ENCODE data around the gene MOGAT2. TPM values are rescaled to one million over a fixed set of nuclear protein-coding genes. Genes with fewer than 3 reads are reported as not detected.

MOGAT2 gene
- 27.2 and 27.8 TPM in 2 replicates for total RNA-seq (2016; rRNA removed; fragmentation: Illumina TruSeq; extraction: Trizol)
- 4.8 and 5.4 TPM in 2 replicates for total RNA-seq (2016; cell fraction: cytosol; rRNA removed; fragmentation: Illumina TruSeq; extraction: Trizol; ENCODE audit: low read depth)
- total RNA-seq (2016; cell fraction: insoluble cytoplasmic fraction; rRNA removed; fragmentation: Illumina TruSeq; extraction: Trizol), result 22.9 and 26.8 TPM in 2 replicates
- 15.9 and 17.2 TPM in 2 replicates for total RNA-seq (2016; cell fraction: membrane; rRNA removed; fragmentation: Illumina TruSeq; extraction: Trizol)
- total RNA-seq (2016; cell fraction: nucleus; rRNA removed; fragmentation: Illumina TruSeq; extraction: Trizol), result 23.2 and 30.7 TPM in 2 replicates
- polyA plus RNA-seq (2011; rRNA removed), result 27.8 and 30.0 TPM in 2 replicates
- polyA plus RNA-seq (2011; cell fraction: cytosol; rRNA removed), result 25.4 and 28.6 TPM in 2 replicates
- polyA plus RNA-seq (2011; cell fraction: nucleus; rRNA removed), result 30.4 and 30.7 TPM in 2 replicates
- polyA plus RNA-seq (2012), result 9.6 and 16.8 TPM in 2 replicates
- polyA plus RNA-seq (2016; cell fraction: cytosol; fragmentation: Illumina TruSeq; extraction: Trizol; ENCODE audit: low read depth), result 3.9 and 4.1 TPM in 2 replicates
- polyA plus RNA-seq (2016; cell fraction: insoluble cytoplasmic fraction; fragmentation: Illumina TruSeq; extraction: Trizol; ENCODE audit: low read depth), result 23.3 and 25.4 TPM in 2 replicates
- 10.3 and 11.1 TPM in 2 replicates for polyA plus RNA-seq (2016; cell fraction: membrane; fragmentation: Illumina TruSeq; extraction: Trizol; ENCODE audit: low read depth)
- 45.1 and 45.8 TPM in 2 replicates for polyA plus RNA-seq (2016; cell fraction: nucleus; fragmentation: Illumina TruSeq; extraction: Trizol; ENCODE audit: insufficient read depth, low read depth)
- polyA minus RNA-seq (2011; rRNA and poly(A)+ RNA removed; ENCODE audit: low replicate concordance), result 0.12 and 81.9 TPM in 2 replicates
- polyA minus RNA-seq (2011; cell fraction: cytosol; rRNA and poly(A)+ RNA removed), result 16.4 and 16.5 TPM in 2 replicates
- 29.9 and 35.7 TPM in 2 replicates for polyA minus RNA-seq (2011; cell fraction: nucleus; rRNA and poly(A)+ RNA removed)
- Bru-seq, nascent RNA, result percentile 59 among the genes with signal in this experiment
- BruChase-seq, experiment 1, labeled RNA remaining after a 6-hour chase, result percentile 62 among the genes with signal in this experiment
- BruChase-seq, experiment 2, labeled RNA remaining after a 2-hour chase, result percentile 63 among the genes with signal in this experiment
- long read RNA-seq, experiment 1, transcript MOGAT2-204 (1 exons, 1,956 nt), result major isoform, 6 of 11 reads
- long read RNA-seq, experiment 1, partial matches to known transcripts, result 0 of 11 reads
- long read RNA-seq, experiment 1, other reads (novel, unspliced or antisense), result 1 of 11 reads
- long read RNA-seq, experiment 2, transcript MOGAT2-204 (1 exons, 1,956 nt), result minor isoform, 5 of 15 reads
- long read RNA-seq, experiment 2, transcript MOGAT2-203 (5 exons, 3,204 nt), result major isoform, 6 of 15 reads
- long read RNA-seq, experiment 2, partial matches to known transcripts, result 3 of 15 reads
- long read RNA-seq, experiment 2, other reads (novel, unspliced or antisense), result 1 of 15 reads

DNA sequence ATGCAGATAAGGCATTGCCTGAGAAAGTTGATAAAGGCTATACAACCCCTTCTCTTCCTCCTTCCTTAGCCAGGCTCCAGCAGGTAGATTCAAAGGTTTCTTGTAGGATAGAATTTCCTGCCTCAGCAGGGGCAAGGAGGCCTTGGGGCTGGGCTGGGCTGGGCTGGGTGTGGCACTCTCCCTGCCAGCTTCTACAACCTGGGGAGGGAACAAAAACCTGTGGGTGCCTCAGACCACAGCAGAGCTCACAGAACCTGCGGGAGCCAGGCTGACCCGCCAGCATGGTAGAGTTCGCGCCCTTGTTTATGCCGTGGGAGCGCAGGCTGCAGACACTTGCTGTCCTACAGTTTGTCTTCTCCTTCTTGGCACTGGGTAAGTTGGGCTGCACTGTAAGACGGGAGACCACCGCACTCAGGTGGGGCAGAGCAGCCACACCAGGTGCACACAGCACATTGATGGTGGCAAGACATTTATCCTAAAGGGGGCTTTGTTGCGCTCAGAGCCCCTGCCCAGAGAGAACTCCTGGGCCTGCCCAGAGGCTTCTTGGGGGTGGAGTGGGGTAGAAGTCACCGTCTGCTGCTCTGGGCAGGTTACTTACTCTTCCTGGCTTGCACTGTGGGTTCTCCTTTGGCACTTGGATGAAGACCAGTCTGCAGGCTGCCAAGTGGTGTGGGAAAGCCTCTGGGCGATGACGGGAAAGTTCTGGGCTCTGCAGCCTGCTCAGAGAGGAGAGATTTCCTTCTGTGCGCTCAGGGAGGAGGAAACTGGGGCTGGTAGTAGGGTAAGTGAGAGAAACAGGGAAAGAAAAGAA lies at the start of gene MOGAT2:
Gene MOGAT2 (plus strand): TSS at position 231 of the 811 bp plus-strand sequence. CDS start 51 bp downstream, at position 282.
- peaks cover 77% of the 10 kb centered on the region for H3K4me1 ChIP-seq (ENCODE audit: insufficient read depth, low read length)
- H3K9ac ChIP-seq (ENCODE audit: insufficient read depth, low read depth, low read length), result peak within 1 kb of the TSS; percentile 67; the same call in 1 of the 2 replicates
- BruUV-seq (replicated peaks), result no TSS peak
- TF ChIP-seq ZNF260 (CRISPR knock-in tag; IDR thresholded peaks at IDR 0.05; ENCODE audit: borderline replicate concordance, low read depth), result no peak
- peak; percentile 41; the same call in 1 of the 2 replicates for TF ChIP-seq NFKB2 (CRISPR knock-in tag; IDR thresholded peaks at IDR 0.05; ENCODE audit: borderline replicate concordance)
- TF ChIP-seq, protein P1, sequence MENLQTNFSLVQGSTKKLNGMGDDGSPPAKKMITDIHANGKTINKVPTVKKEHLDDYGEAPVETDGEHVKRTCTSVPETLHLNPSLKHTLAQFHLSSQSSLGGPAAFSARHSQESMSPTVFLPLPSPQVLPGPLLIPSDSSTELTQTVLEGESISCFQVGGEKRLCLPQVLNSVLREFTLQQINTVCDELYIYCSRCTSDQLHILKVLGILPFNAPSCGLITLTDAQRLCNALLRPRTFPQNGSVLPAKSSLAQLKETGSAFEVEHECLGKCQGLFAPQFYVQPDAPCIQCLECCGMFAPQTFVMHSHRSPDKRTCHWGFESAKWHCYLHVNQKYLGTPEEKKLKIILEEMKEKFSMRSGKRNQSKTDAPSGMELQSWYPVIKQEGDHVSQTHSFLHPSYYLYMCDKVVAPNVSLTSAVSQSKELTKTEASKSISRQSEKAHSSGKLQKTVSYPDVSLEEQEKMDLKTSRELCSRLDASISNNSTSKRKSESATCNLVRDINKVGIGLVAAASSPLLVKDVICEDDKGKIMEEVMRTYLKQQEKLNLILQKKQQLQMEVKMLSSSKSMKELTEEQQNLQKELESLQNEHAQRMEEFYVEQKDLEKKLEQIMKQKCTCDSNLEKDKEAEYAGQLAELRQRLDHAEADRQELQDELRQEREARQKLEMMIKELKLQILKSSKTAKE (CRISPR knock-in tag; IDR thresholded peaks at IDR 0.05; ENCODE audit: borderline replicate concordance), result no peak
- 0 out of 2 replicates have a peak, but pooled peaks have one; percentile 10 for TF ChIP-seq ZNF83 (CRISPR knock-in tag; IDR thresholded peaks at IDR 0.05; ENCODE audit: borderline replicate concordance)
- TF ChIP-seq, protein P2, sequence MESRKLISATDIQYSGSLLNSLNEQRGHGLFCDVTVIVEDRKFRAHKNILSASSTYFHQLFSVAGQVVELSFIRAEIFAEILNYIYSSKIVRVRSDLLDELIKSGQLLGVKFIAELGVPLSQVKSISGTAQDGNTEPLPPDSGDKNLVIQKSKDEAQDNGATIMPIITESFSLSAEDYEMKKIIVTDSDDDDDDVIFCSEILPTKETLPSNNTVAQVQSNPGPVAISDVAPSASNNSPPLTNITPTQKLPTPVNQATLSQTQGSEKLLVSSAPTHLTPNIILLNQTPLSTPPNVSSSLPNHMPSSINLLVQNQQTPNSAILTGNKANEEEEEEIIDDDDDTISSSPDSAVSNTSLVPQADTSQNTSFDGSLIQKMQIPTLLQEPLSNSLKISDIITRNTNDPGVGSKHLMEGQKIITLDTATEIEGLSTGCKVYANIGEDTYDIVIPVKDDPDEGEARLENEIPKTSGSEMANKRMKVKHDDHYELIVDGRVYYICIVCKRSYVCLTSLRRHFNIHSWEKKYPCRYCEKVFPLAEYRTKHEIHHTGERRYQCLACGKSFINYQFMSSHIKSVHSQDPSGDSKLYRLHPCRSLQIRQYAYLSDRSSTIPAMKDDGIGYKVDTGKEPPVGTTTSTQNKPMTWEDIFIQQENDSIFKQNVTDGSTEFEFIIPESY (CRISPR knock-in tag; IDR thresholded peaks at IDR 0.05), result peak; percentile 44; the same call in 1 of the 2 replicates
- H4K20me1 ChIP-seq (ENCODE audit: insufficient read depth, low read length), result no peaks in the 10 kb centered on the region
- no peak within 1 kb of the TSS for H2AFZ ChIP-seq (ENCODE audit: low read length)
- CTCF ChIA-PET (ENCODE audit: low intra/inter-chr PET ratio, low total read pairs), result no interaction called here
- H3K79me2 ChIP-seq (ENCODE audit: insufficient read depth, low read length), result peaks cover 9% of the 10 kb centered on the region
- in situ Hi-C loops (cut with HindIII; ENCODE audit: extremely low pct_ligation_motif_present, low pct_unique_long_range_greater_than_20kb) (loop anchor here (5.0 kb wide), 2 partner anchors 49 to 149 kb away; partner anchors contain the start of gene DGAT2), intact Hi-C loops (cut with micrococcal nuclease; ENCODE audit: unreplicated experiment) (no loop called here)
- H3K4me2 ChIP-seq (ENCODE audit: low read depth, low read length), result peak within 1 kb of the TSS; percentile 97
- H3K27me3 ChIP-seq (ENCODE audit: control insufficient read depth in 1 of 2, insufficient read depth in 2 of 2, low read length in 2 of 2), result no peaks in the 10 kb centered on the region
- 71% methylated on average over 7 of the region's 13 CpGs for WGBS (ENCODE audit: low lambda C conversion rate)
- peak within 1 kb of the TSS in 1 of 3 experiments; percentile 76; a peak in 2 of 6 replicates for H3K4me3 ChIP-seq (replicated peaks in 1 of 3; ENCODE audit: insufficient read depth in 1 of 3, low read depth in 2 of 3, low read length in 3 of 3)
- no peak for FAIRE-seq
- no peaks in the 10 kb centered on the region for H3K9me3 ChIP-seq (ENCODE audit: low read length)
- DNase-seq (ENCODE audit: low spot score), result no peak
- H3K27ac ChIP-seq (ENCODE audit: extremely low read length, insufficient read depth, low read length), result peak within 1 kb of the TSS; percentile 79
- POLR2A ChIA-PET, result interaction anchor here (4.7 to 5.6 kb wide), 2 partner anchors 45 to 66 kb away, joined by 50 to 69 read pairs; no protein-coding TSS in a partner anchor
- no peaks in the 10 kb centered on the region for H3K36me3 ChIP-seq (replicated peaks in 1 of 2; ENCODE audit: control insufficient read depth in 1 of 2, insufficient read depth in 2 of 2, low read length in 2 of 2)
- no peak for ATAC-seq
